Measurements from ENCODE around the gene FYCO1. TPM values are rescaled to one million over a fixed set of nuclear protein-coding genes. Genes with fewer than 3 reads are reported as not detected.

Gene FYCO1
- polyA plus RNA-seq, 3 donors = 0.59 to 5.0 (median 1.3) TPM

- no peak overlapping the region for H3K27ac ChIP-seq (ENCODE audit: low read depth in 1 of 2, low read length in 2 of 2)
- H3K79me2 ChIP-seq (ENCODE audit: insufficient read depth, low read length) = no peaks in the 10 kb centered on the region
- no peaks in the 10 kb centered on the region for H4K20me1 ChIP-seq (ENCODE audit: insufficient read depth, low read length)
- H3K9me3 ChIP-seq (replicated peaks in 1 of 2; ENCODE audit: control insufficient read depth in 1 of 2, insufficient read depth in 1 of 2, low read length in 2 of 2) = no peaks in the 10 kb centered on the region
- Mint-ChIP-seq H3K36me3 (no peaks in the 10 kb centered on the region), H3K9me3 (peaks cover 0 to 4% (median 2%) of the 10 kb centered on the region in 7 donors), H3K27ac (no peak overlapping the region), H3K4me3 (no peak overlapping the region), H3K27me3 (ENCODE audit: low read depth in 3 of 3) (peaks cover 0 to 1% (median 1%) of the 10 kb centered on the region in 3 donors), H3K4me1 (peaks cover 2% of the 10 kb centered on the region)
- H3K27me3 ChIP-seq (ENCODE audit: control insufficient read depth in 2 of 2, insufficient read depth in 2 of 2, low read length in 2 of 2) = no peaks in the 10 kb centered on the region
- no CpG with 5 or more reads among the region's 5 CpGs for WGBS (ENCODE audit: insufficient coverage)
- H3K4me3 ChIP-seq (replicated peaks in 1 of 3; ENCODE audit: low read depth in 2 of 3, low read length in 3 of 3) = no peak overlapping the region
- no peaks in the 10 kb centered on the region for H3K4me1 ChIP-seq (ENCODE audit: control insufficient read depth in 1 of 2, insufficient read depth in 2 of 2, low read length in 2 of 2)
- no peak overlapping the region for H3K4me2 ChIP-seq (replicated peaks; ENCODE audit: extremely low read depth, low read length, poor library complexity, severe bottlenecking)
- no peak for DNase-seq
- intact Hi-C loops (cut with micrococcal nuclease) = no loop called here
- H2AFZ ChIP-seq (ENCODE audit: insufficient read depth, low read depth, low read length, poor library complexity, severe bottlenecking) = no peak overlapping the region
- no peak overlapping the region for H3K9ac ChIP-seq (ENCODE audit: insufficient read depth, low read length, poor library complexity, severe bottlenecking)
- no peak for TF ChIP-seq CTCF (IDR thresholded peaks at IDR 0.05)
- H3K36me3 ChIP-seq (replicated peaks in 1 of 2; ENCODE audit: control insufficient read depth in 1 of 2, insufficient read depth in 2 of 2, low read length in 2 of 2) = no peaks in the 10 kb centered on the region
Measured at GRCh38 chr3:45874677-45875346, 120.8 kb downstream of the FYCO1 start.

- Histone ChIP-seq H3K4me3 (replicated peaks in 1 of 3; ENCODE audit: low read depth in 2 of 3, low read length in 3 of 3) (no peak overlapping the region), H3K9me3 (replicated peaks in 1 of 2; ENCODE audit: control insufficient read depth in 1 of 2, insufficient read depth in 1 of 2, low read length in 2 of 2) (no peaks in the 10 kb centered on the region), H4K20me1 (ENCODE audit: insufficient read depth, low read length) (no peaks in the 10 kb centered on the region), H3K9ac (ENCODE audit: insufficient read depth, low read length, poor library complexity, severe bottlenecking) (no peak overlapping the region), H2AFZ (ENCODE audit: insufficient read depth, low read depth, low read length, poor library complexity, severe bottlenecking) (no peak overlapping the region), H3K36me3 (replicated peaks in 1 of 2; ENCODE audit: control insufficient read depth in 1 of 2, insufficient read depth in 2 of 2, low read length in 2 of 2) (no peaks in the 10 kb centered on the region), H3K79me2 (ENCODE audit: insufficient read depth, low read length) (no peaks in the 10 kb centered on the region), H3K27ac (ENCODE audit: low read depth in 1 of 2, low read length in 2 of 2) (no peak overlapping the region), H3K4me2 (replicated peaks; ENCODE audit: extremely low read depth, low read length, poor library complexity, severe bottlenecking) (no peak overlapping the region), H3K27me3 (ENCODE audit: control insufficient read depth in 2 of 2, insufficient read depth in 2 of 2, low read length in 2 of 2) (no peaks in the 10 kb centered on the region), H3K4me1 (ENCODE audit: control insufficient read depth in 1 of 2, insufficient read depth in 2 of 2, low read length in 2 of 2) (no peaks in the 10 kb centered on the region)
- peaks cover 0 to 4% (median 2%) of the 10 kb centered on the region in 7 donors for H3K9me3 Mint-ChIP-seq
- intact Hi-C loops (cut with micrococcal nuclease) = no loop called here
- H3K4me1 Mint-ChIP-seq = peaks cover 2% of the 10 kb centered on the region
- no peak for DNase-seq
- no peak for TF ChIP-seq CTCF (IDR thresholded peaks at IDR 0.05)
- peak overlapping the region in 1 of 7 donors; percentile 4 for H3K27ac Mint-ChIP-seq
- H3K4me3 Mint-ChIP-seq = no peak overlapping the region
- 96% methylated on average over 4 of the region's 4 CpGs for WGBS (ENCODE audit: insufficient coverage)
- H3K36me3 Mint-ChIP-seq = no peaks in the 10 kb centered on the region
- H3K27me3 Mint-ChIP-seq (ENCODE audit: low read depth in 3 of 3) = peaks cover 0 to 4% (median 1%) of the 10 kb centered on the region in 3 donors
Measured at GRCh38 chr3:45873638-45874037, 122.0 kb downstream of the FYCO1 start.
